WTC11 (cell line): ENCODE results near the gene MEN1. TPM values are rescaled to one million over a fixed set of nuclear protein-coding genes. Genes with fewer than 3 reads are reported as not detected.

Experiments
- ATAC-seq: fragments of 200-7000 bp; cut with Tn5 transposase; 2 replicates; pipeline ENCODE4 v1.10.0; 2021; ENCODE audit warnings: mild to moderate bottlenecking, moderate library complexity
- CTCF ChIA-PET: fragments of 300-600 bp; sonication (Branson Sonifier 250); formaldehyde crosslinking; loops from one replicate; lab custom pipeline; 2021; ENCODE audit warnings: antibody characterized with exemption; lab: Charles Lee
- POLR2A ChIA-PET: fragments of 350-600 bp; sonication (Branson Sonifier 250); formaldehyde crosslinking; loops from one replicate; lab custom pipeline; 2021; ENCODE audit warnings: antibody characterized with exemption; lab: Charles Lee
- DNase-seq: peaks from one replicate; pipeline ENCODE4 v3.0.0; 2021; ENCODE audit warnings: low spot score
- H3K27ac Mint-ChIP-seq: 2 replicates; pipeline ENCODE4 v1.8.0; 2021; ENCODE audit warnings: mixed read lengths
- H3K27me3 Mint-ChIP-seq: 2 replicates; pipeline ENCODE4 v1.8.0; 2021; ENCODE audit warnings: low read depth, mild to moderate bottlenecking, moderate library complexity, mixed read lengths
- H3K36me3 Mint-ChIP-seq: 2 replicates; pipeline ENCODE4 v1.8.0; 2021; ENCODE audit warnings: mixed read lengths
- H3K4me1 Mint-ChIP-seq: 2 replicates; pipeline ENCODE4 v1.8.0; 2022; ENCODE audit warnings: mixed read lengths
- H3K4me3 Mint-ChIP-seq: 2 replicates; pipeline ENCODE4 v1.8.0; 2021; ENCODE audit warnings: mild to moderate bottlenecking, moderate library complexity, mixed read lengths
- H3K9me3 Mint-ChIP-seq: 2 replicates; pipeline ENCODE4 v1.8.0; 2021; ENCODE audit warnings: mixed read lengths
- ATF1 ChIP-seq: sonication (generic); formaldehyde crosslinking; IDR thresholded peaks from 2 replicates; pipeline ENCODE4 v1.8.1; 2023; ENCODE audit warnings: mild to moderate bottlenecking, moderate library complexity, missing genetic modification reagents
- ATF2 ChIP-seq: sonication (generic); formaldehyde crosslinking; IDR thresholded peaks from 2 replicates; pipeline ENCODE4 v1.8.1; 2022; ENCODE audit warnings: low read depth, missing genetic modification reagents, borderline replicate concordance
- CBFB ChIP-seq: sonication (generic); formaldehyde crosslinking; IDR thresholded peaks from 2 replicates; pipeline ENCODE4 v1.8.1; 2022; ENCODE audit warnings: mild to moderate bottlenecking, low read depth, missing genetic modification reagents
- CREB1 ChIP-seq: sonication (generic); formaldehyde crosslinking; IDR thresholded peaks from 2 replicates; pipeline ENCODE4 v1.8.0; 2023; ENCODE audit warnings: mild to moderate bottlenecking, missing genetic modification reagents
- E2F5 ChIP-seq: sonication (generic); formaldehyde crosslinking; IDR thresholded peaks from 2 replicates; pipeline ENCODE4 v1.8.1; 2022; ENCODE audit warnings: mild to moderate bottlenecking, moderate library complexity, missing genetic modification reagents
- ETV6 ChIP-seq: sonication (generic); formaldehyde crosslinking; IDR thresholded peaks from 2 replicates; pipeline ENCODE4 v1.8.1; 2022; ENCODE audit warnings: mild to moderate bottlenecking, missing genetic modification reagents
- HMGXB4 ChIP-seq: sonication (generic); formaldehyde crosslinking; IDR thresholded peaks from 2 replicates; pipeline ENCODE4 v1.8.1; 2023; ENCODE audit warnings: mild to moderate bottlenecking, moderate library complexity, missing genetic modification reagents
- MLX ChIP-seq: sonication (generic); formaldehyde crosslinking; IDR thresholded peaks from 2 replicates; pipeline ENCODE4 v1.8.1; 2023; ENCODE audit warnings: mild to moderate bottlenecking, missing genetic modification reagents, moderate library complexity
- MXD4 ChIP-seq: fragments of 250-450 bp; sonication (Bioruptor Pico); IDR thresholded peaks from 2 replicates; pipeline ENCODE4 v1.8.0; 2021; ENCODE audit warnings: mild to moderate bottlenecking, moderate library complexity, borderline replicate concordance
- NFE2L1 ChIP-seq: sonication (generic); formaldehyde crosslinking; IDR thresholded peaks from 2 replicates; pipeline ENCODE4 v1.8.1; 2023; ENCODE audit warnings: missing genetic modification reagents
- USF1 ChIP-seq: sonication (generic); formaldehyde crosslinking; IDR thresholded peaks from 2 replicates; pipeline ENCODE4 v1.8.0; 2022; ENCODE audit warnings: mild to moderate bottlenecking, missing genetic modification reagents
- USF2 ChIP-seq: sonication (generic); formaldehyde crosslinking; IDR thresholded peaks from 2 replicates; pipeline ENCODE4 v1.8.1; 2023; ENCODE audit warnings: mild to moderate bottlenecking, missing genetic modification reagents, moderate library complexity
- ZNF425 ChIP-seq: fragments of 250-450 bp; sonication (Bioruptor Pico); conservative IDR thresholded peaks from 2 replicates; pipeline ENCODE4 v1.9.0; 2021; ENCODE audit warnings: mild to moderate bottlenecking
- ZNF671 ChIP-seq: fragments of 250-450 bp; sonication (Bioruptor Pico); IDR thresholded peaks from 2 replicates; pipeline ENCODE4 v1.8.0; 2021; ENCODE audit warnings: mild to moderate bottlenecking
- total RNA-seq: library from RNA; stranded (reverse); gene quantifications from 3 replicates; pipeline ENCODE4 v1.2.3, GENCODE V29; 2021

The MEN1 gene
- total RNA-seq, 1 experiment from 2014 or later, result 47.1 TPM

GRCh38 chr11:64810891-64811272 is 531 bp upstream of the MEN1 start:
- Mint-ChIP-seq H3K4me3 (peak overlapping the region; percentile 91), H3K4me1 (peaks cover 6% of the 10 kb centered on the region; the same call in 1 of the 2 replicates), H3K27me3 (no peaks in the 10 kb centered on the region), H3K27ac (peak overlapping the region; percentile 76; the same call in 1 of the 2 replicates), H3K9me3 (no peaks in the 10 kb centered on the region), H3K36me3 (peaks cover 11% of the 10 kb centered on the region; the same call in 1 of the 2 replicates)
- DNase-seq (peak; percentile 30), ATAC-seq (peak; percentile 4)
- CTCF ChIA-PET, result interaction anchor here (0.5 to 3.8 kb wide), 9 partner anchors 11 to 453 kb away, joined by 3 to 28 read pairs (median 5); no protein-coding TSS in a partner anchor
- TF ChIP-seq HMGXB4 (CRISPR knock-in tag) (no peak), MLX (CRISPR knock-in tag) (no peak), ETV6 (0 out of 2 replicates have a peak, but pooled peaks have one; percentile 4)
- POLR2A ChIA-PET, result interaction anchor here (0.6 to 1.5 kb wide), 2 partner anchors 9 to 32 kb away, joined by 3 to 4 read pairs; no protein-coding TSS in a partner anchor

- ChIA-PET POLR2A (interaction anchor here (1.5 kb wide), 1 partner anchor 31 kb away, joined by 4 read pairs; no protein-coding TSS in a partner anchor), CTCF (interaction anchor here (1.0 to 3.8 kb wide), 8 partner anchors 10 to 455 kb away, joined by 4 to 28 read pairs (median 6); partner anchors contain the start of gene SF1)
- peaks cover 15% of the 10 kb centered on the region; the same call in 1 of the 2 replicates for H3K36me3 Mint-ChIP-seq
- H3K27ac Mint-ChIP-seq, result peak overlapping the region; percentile 85
- no peaks in the 10 kb centered on the region for H3K27me3 Mint-ChIP-seq
- ATAC-seq, result peak; percentile 12
- peak; percentile 63 for DNase-seq
- H3K9me3 Mint-ChIP-seq, result no peaks in the 10 kb centered on the region
- peak overlapping the region; percentile 91 for H3K4me3 Mint-ChIP-seq
- TF ChIP-seq NFE2L1 (CRISPR knock-in tag) (no peak), CREB1 (CRISPR knock-in tag) (no peak), CBFB (CRISPR knock-in tag) (no peak), MXD4 (CRISPR knock-in tag) (no peak), ZNF425 (CRISPR knock-in tag) (no peak), USF2 (no peak), E2F5 (no peak), USF1 (CRISPR knock-in tag) (no peak), ATF2 (no peak), ATF1 (CRISPR knock-in tag) (no peak), ZNF671 (CRISPR knock-in tag) (no peak)
- peaks cover 6% of the 10 kb centered on the region; the same call in 1 of the 2 replicates for H3K4me1 Mint-ChIP-seq
Observed at GRCh38 chr11:64809781-64810241, 540 bp downstream of the MEN1 start.
